Measurements from ENCODE around the gene DTD1.
"Not testable (repeated sequence)": the region's sequence is repeated elsewhere in the genome, so short reads cannot be mapped to it uniquely, and the experiment has no call there.

Gene DTD1

GRCh38 chr20:18740726-18741125 is 152.9 kb downstream of the DTD1 start:
- no peak for DNase-seq (ENCODE audit: low read depth in 2 of 2)

- no peak for DNase-seq (ENCODE audit: low read depth in 2 of 2)
Measured at GRCh38 chr20:18742841-18743240, 155.0 kb downstream of the DTD1 start.

GRCh38 chr20:18743665-18744440 is 156.0 kb downstream of the DTD1 start:
- DNase-seq (ENCODE audit: low read depth in 2 of 2) = no peak

- no peak for DNase-seq (ENCODE audit: low read depth in 2 of 2)
Measured at GRCh38 chr20:18747090-18747489, 159.2 kb downstream of the DTD1 start.

GRCh38 chr20:18748987-18749386 is 161.1 kb downstream of the DTD1 start:
- DNase-seq (ENCODE audit: low read depth in 2 of 2) = no peak

GRCh38 chr20:18749528-18749927 is 161.7 kb downstream of the DTD1 start:
- no peak for DNase-seq (ENCODE audit: low read depth in 2 of 2)

GRCh38 chr20:18750735-18751134 is 162.9 kb downstream of the DTD1 start:
- DNase-seq (ENCODE audit: low read depth in 2 of 2) = no peak

GRCh38 chr20:18754030-18754652 is 166.3 kb downstream of the DTD1 start:
- DNase-seq (ENCODE audit: low read depth in 2 of 2) = no peak

GRCh38 chr20:18754653-18755045 is 166.8 kb downstream of the DTD1 start:
- no peak for DNase-seq (ENCODE audit: low read depth in 2 of 2)

GRCh38 chr20:18760852-18761251 is 173.0 kb downstream of the DTD1 start:
- not testable (repeated sequence) for DNase-seq (ENCODE audit: low read depth in 2 of 2)

- no peak for DNase-seq (ENCODE audit: low read depth in 2 of 2)
Measured at GRCh38 chr20:18767676-18768075, 179.8 kb downstream of the DTD1 start.

- no peak for DNase-seq (ENCODE audit: low read depth in 2 of 2)
Measured at GRCh38 chr20:18773566-18773965, 185.7 kb downstream of the DTD1 start.

GRCh38 chr20:18774207-18774606 is 186.4 kb downstream of the DTD1 start:
- no peak for DNase-seq (ENCODE audit: low read depth in 2 of 2)

GRCh38 chr20:18775633-18776032 is 187.8 kb downstream of the DTD1 start:
- DNase-seq (ENCODE audit: low read depth in 2 of 2) = no peak

GRCh38 chr20:18778690-18779392 is 191.0 kb downstream of the DTD1 start:
- no peak for DNase-seq (ENCODE audit: low read depth in 2 of 2)

GRCh38 chr20:18780385-18781130 is 192.7 kb downstream of the DTD1 start:
- no peak for DNase-seq (ENCODE audit: low read depth in 2 of 2)

- DNase-seq (ENCODE audit: low read depth in 2 of 2) = no peak
Measured at GRCh38 chr20:18781509-18781908, 193.7 kb downstream of the DTD1 start.

- no peak for DNase-seq (ENCODE audit: low read depth in 2 of 2)
Measured at GRCh38 chr20:18783385-18783959, 195.6 kb downstream of the DTD1 start.

- DNase-seq (ENCODE audit: low read depth in 2 of 2) = not testable (repeated sequence)
Measured at GRCh38 chr20:18787046-18787445, 199.2 kb downstream of the DTD1 start.

- DNase-seq (ENCODE audit: low read depth in 2 of 2) = no peak
Measured at GRCh38 chr20:18788021-18788420, 200.2 kb downstream of the DTD1 start.

- DNase-seq (ENCODE audit: low read depth in 2 of 2) = no peak
Measured at GRCh38 chr20:18790787-18791186, 202.9 kb downstream of the DTD1 start.

All from stimulated activated CD4-positive, alpha-beta T cell treated with anti-CD3 and anti-CD28 coated beads, Interleukin-1b, Interleukin-23, amount 100 ng/mL, for 4 hours (primary cell).